ENCODE results near the gene INCA1.

The INCA1 gene

DNA sequence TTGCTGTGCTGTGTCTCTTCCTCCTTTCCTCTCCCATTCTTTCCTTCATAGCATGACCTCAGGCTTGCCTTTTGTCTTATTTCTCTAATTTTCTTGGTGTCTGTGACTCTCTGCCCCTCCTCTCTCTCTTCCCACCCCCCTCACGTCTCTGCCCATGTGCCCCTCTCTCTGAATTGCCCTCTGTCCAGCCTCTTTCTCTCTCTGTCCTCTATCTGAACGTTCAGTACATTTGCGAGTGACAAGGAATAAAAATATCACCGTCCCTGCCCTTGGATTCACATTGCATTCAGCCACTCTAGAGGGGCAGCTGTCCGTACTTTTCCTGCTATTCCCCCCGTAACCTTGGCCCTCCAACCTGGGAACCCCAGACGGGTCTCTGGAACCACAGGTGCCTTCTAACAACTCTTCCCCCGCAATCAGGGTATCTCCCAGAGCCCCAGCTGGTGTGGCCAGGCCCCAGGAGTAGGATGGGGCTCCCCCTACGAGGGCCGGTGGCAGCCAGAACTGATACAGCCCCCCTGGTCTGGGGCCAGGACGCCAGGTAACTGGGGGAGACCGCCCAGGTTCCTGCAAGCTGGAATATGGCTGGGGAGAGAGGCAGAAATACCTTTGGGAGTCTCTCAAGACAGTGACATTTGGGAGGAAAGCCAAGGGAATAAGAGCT, 2.2 kb upstream of the INCA1 start:
- CTCF ChIA-PET = interaction anchor here (0.9 to 1.4 kb wide), 2 partner anchors 14 to 19 kb away, joined by 3 read pairs; no protein-coding TSS in a partner anchor
- no peak overlapping the region for H3K27ac ChIP-seq (ENCODE audit: insufficient read depth in 1 of 2, low read depth in 1 of 2, low read length in 2 of 2, poor library complexity in 1 of 2, severe bottlenecking in 2 of 2)
- peaks cover 0 to 9% (median 0%) of the 10 kb centered on the region in 4 experiments for H3K36me3 ChIP-seq (ENCODE audit: control insufficient read depth in 4 of 4, insufficient read depth in 4 of 4, low read length in 3 of 4)
- no peak overlapping the region for H3K4me3 ChIP-seq (ENCODE audit: control insufficient read depth in 1 of 7, extremely low read depth in 1 of 7, insufficient read depth in 4 of 7, low read depth in 2 of 7, low read length in 6 of 7)
- H3K4me1 ChIP-seq (ENCODE audit: control extremely low read depth in 1 of 4, control insufficient read depth in 4 of 4, insufficient read depth in 4 of 4, low read length in 3 of 4) = peaks cover 0 to 19% (median 16%) of the 10 kb centered on the region in 4 experiments
- no peak for DNase-seq
- POLR2A ChIA-PET = no interaction called here
- H3K27me3 ChIP-seq (replicated peaks in 2 of 5; ENCODE audit: control insufficient read depth in 4 of 5, insufficient read depth in 5 of 5, low read length in 4 of 5) = peaks cover 0 to 58% (median 15%) of the 10 kb centered on the region in 5 experiments
- H3K9me3 ChIP-seq (ENCODE audit: control extremely low read depth in 1 of 5, control insufficient read depth in 4 of 5, insufficient read depth in 2 of 5, low read depth in 1 of 5, low read length in 4 of 5) = no peaks in the 10 kb centered on the region
- 86% methylated on average over 12 of the region's 12 CpGs for WGBS (ENCODE audit: insufficient coverage)

DNA sequence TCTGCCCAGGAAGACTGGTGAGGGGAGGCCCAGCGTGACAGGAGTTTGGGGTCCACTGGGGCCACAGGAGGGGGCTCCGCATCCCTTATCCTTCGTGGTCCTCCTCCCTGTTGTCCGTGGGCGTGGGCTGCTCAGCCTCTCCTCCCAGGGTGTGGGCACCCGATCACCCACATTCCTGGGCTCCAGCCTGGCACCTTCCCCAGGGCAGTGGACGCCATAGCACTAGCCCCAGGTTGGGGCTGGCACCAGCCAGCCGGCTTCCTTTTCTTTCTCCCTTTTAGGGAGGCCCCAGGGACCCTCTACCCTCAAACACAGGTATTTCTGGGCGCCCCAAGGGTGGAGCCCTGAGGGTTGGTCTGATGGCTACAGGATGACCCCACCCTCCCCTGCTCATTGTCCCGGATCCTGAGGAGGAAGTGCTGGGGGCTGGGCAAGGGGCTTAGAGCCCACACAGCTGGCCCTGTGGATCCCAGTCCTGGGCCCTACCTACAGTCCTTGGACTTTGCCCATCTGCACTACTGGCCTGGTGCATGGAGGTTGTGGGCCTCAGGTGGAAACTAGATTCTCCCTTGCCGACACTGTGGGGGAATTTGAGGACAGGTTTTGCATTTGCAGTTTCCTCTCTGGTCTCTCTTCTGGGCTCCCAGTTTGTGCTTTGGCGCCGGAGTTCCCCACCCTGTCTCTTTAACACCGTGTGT, 1.6 kb upstream of the INCA1 start:
- Histone ChIP-seq H3K27ac (ENCODE audit: insufficient read depth in 1 of 2, low read depth in 1 of 2, low read length in 2 of 2, poor library complexity in 1 of 2, severe bottlenecking in 2 of 2) (no peak overlapping the region), H3K9me3 (ENCODE audit: control extremely low read depth in 1 of 5, control insufficient read depth in 4 of 5, insufficient read depth in 2 of 5, low read depth in 1 of 5, low read length in 4 of 5) (no peaks in the 10 kb centered on the region), H3K36me3 (ENCODE audit: control insufficient read depth in 4 of 4, insufficient read depth in 4 of 4, low read length in 3 of 4) (peaks cover 0 to 4% (median 0%) of the 10 kb centered on the region in 4 experiments), H3K4me1 (ENCODE audit: control extremely low read depth in 1 of 4, control insufficient read depth in 4 of 4, insufficient read depth in 4 of 4, low read length in 3 of 4) (peaks cover 0 to 19% (median 16%) of the 10 kb centered on the region in 4 experiments), H3K4me3 (ENCODE audit: control insufficient read depth in 1 of 7, extremely low read depth in 1 of 7, insufficient read depth in 4 of 7, low read depth in 2 of 7, low read length in 6 of 7) (peak overlapping the region in 3 of 7 experiments; percentile 68 to 73 (median 71)), H3K27me3 (replicated peaks in 2 of 5; ENCODE audit: control insufficient read depth in 4 of 5, insufficient read depth in 5 of 5, low read length in 4 of 5) (peaks cover 0 to 57% (median 17%) of the 10 kb centered on the region in 5 experiments)
- POLR2A ChIA-PET = no interaction called here
- DNase-seq = no peak
- CTCF ChIA-PET = no interaction called here
- WGBS (ENCODE audit: insufficient coverage) = 64% methylated on average over 12 of the region's 14 CpGs

DNA sequence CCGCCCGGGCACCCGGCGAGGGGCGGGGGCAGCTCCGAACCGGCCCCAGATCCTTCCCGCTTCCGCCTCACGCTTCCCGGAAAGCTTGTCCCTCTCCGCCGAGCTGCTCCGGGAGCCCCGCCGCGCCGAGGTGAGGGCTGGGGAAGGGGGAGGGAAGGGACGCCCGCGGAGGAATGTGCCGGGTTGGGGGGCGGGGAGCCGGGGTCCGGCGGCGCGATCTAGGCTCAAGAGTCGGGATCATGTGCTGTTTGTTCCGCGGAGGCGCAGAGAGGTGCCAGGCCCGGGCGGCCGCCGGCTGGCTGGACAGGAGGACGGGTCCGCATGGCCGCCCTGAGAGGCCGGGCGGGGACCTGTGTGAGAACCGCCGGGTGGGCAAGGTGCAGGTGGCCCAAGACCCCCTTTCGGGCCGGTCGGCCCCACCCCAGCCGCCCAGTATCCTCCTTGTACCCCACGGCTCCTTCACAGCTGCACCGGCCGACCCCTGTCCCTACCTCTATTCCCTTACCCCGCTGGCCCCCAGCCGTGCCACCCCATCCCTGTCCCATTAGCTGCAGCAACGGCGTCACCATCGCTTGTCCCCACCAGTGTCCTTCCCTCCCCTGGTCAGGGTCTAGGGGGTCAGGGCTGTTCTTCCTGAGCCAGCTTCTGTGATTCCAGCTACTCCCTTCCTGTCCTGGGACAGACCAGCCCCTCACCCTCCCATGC, 857 bp upstream of the INCA1 start:
- Histone ChIP-seq H3K4me1 (ENCODE audit: control extremely low read depth in 1 of 4, control insufficient read depth in 4 of 4, insufficient read depth in 4 of 4, low read length in 3 of 4) (peaks cover 0 to 19% (median 16%) of the 10 kb centered on the region in 4 experiments), H3K27me3 (replicated peaks in 2 of 5; ENCODE audit: control insufficient read depth in 4 of 5, insufficient read depth in 5 of 5, low read length in 4 of 5) (peaks cover 0 to 54% (median 18%) of the 10 kb centered on the region in 5 experiments), H3K4me3 (ENCODE audit: control insufficient read depth in 1 of 7, extremely low read depth in 1 of 7, insufficient read depth in 4 of 7, low read depth in 2 of 7, low read length in 6 of 7) (peak overlapping the region; percentile 27 to 73 (median 57)), H3K27ac (ENCODE audit: insufficient read depth in 1 of 2, low read depth in 1 of 2, low read length in 2 of 2, poor library complexity in 1 of 2, severe bottlenecking in 2 of 2) (no peak overlapping the region), H3K36me3 (ENCODE audit: control insufficient read depth in 4 of 4, insufficient read depth in 4 of 4, low read length in 3 of 4) (peaks cover 0 to 4% (median 0%) of the 10 kb centered on the region in 4 experiments), H3K9me3 (ENCODE audit: control extremely low read depth in 1 of 5, control insufficient read depth in 4 of 5, insufficient read depth in 2 of 5, low read depth in 1 of 5, low read length in 4 of 5) (no peaks in the 10 kb centered on the region)
- under 1% methylated on average over 50 of the region's 55 CpGs for WGBS (ENCODE audit: insufficient coverage)
- POLR2A ChIA-PET = interaction anchor here (0.7 kb wide), 1 partner anchor 19 kb away, joined by 4 read pairs; no protein-coding TSS in a partner anchor
- CTCF ChIA-PET = interaction anchor here (0.8 to 1.6 kb wide), 2 partner anchors 10 to 21 kb away, joined by 6 read pairs; partner anchors contain the start of gene CAMTA2
- peak in 1 of 3 donors; percentile 33 for DNase-seq

DNA sequence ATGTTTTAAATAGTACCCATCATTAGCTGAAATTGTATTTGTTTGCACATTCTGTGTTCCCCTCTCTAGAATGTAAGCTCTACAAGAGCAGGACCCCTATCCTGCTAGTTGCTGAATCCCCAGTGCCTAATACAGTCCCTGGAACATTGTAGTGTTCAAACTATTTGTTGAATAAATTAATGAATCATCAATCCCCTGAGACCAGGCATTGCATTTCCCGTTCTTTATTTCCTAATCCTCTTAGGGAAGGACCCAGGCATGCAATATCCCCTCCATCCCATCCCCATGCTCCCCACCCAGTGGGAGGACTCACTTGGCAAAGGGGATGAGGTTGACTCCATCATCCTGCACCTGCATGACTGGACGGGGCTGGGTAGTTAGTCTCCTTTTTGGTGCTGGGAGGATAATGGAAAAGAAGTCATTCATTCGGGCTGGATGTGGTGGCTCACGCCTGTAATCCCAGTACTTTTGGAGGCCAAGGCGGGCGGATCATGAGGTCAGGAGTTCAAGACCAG, 3.2 kb downstream of the INCA1 start:
- no peaks in the 10 kb centered on the region for H3K9me3 ChIP-seq (ENCODE audit: control extremely low read depth in 1 of 5, control insufficient read depth in 4 of 5, insufficient read depth in 2 of 5, low read depth in 1 of 5, low read length in 4 of 5)
- WGBS (ENCODE audit: insufficient coverage) = 97% methylated on average over 4 of the region's 6 CpGs
- CTCF ChIA-PET = interaction anchor here (2.0 kb wide), 1 partner anchor 8 kb away, joined by 5 read pairs; no protein-coding TSS in a partner anchor
- POLR2A ChIA-PET = no interaction called here
- no peak for DNase-seq
- no peak overlapping the region for H3K27ac ChIP-seq (ENCODE audit: insufficient read depth in 1 of 2, low read depth in 1 of 2, low read length in 2 of 2, poor library complexity in 1 of 2, severe bottlenecking in 2 of 2)
- H3K27me3 ChIP-seq (replicated peaks in 2 of 5; ENCODE audit: control insufficient read depth in 4 of 5, insufficient read depth in 5 of 5, low read length in 4 of 5) = peaks cover 0 to 32% (median 12%) of the 10 kb centered on the region in 5 experiments
- peaks cover 0 to 20% (median 16%) of the 10 kb centered on the region in 4 experiments for H3K4me1 ChIP-seq (ENCODE audit: control extremely low read depth in 1 of 4, control insufficient read depth in 4 of 4, insufficient read depth in 4 of 4, low read length in 3 of 4)
- no peaks in the 10 kb centered on the region for H3K36me3 ChIP-seq (ENCODE audit: control insufficient read depth in 4 of 4, insufficient read depth in 4 of 4, low read length in 3 of 4)
- no peak overlapping the region for H3K4me3 ChIP-seq (ENCODE audit: control insufficient read depth in 1 of 7, extremely low read depth in 1 of 7, insufficient read depth in 4 of 7, low read depth in 2 of 7, low read length in 6 of 7)

DNA sequence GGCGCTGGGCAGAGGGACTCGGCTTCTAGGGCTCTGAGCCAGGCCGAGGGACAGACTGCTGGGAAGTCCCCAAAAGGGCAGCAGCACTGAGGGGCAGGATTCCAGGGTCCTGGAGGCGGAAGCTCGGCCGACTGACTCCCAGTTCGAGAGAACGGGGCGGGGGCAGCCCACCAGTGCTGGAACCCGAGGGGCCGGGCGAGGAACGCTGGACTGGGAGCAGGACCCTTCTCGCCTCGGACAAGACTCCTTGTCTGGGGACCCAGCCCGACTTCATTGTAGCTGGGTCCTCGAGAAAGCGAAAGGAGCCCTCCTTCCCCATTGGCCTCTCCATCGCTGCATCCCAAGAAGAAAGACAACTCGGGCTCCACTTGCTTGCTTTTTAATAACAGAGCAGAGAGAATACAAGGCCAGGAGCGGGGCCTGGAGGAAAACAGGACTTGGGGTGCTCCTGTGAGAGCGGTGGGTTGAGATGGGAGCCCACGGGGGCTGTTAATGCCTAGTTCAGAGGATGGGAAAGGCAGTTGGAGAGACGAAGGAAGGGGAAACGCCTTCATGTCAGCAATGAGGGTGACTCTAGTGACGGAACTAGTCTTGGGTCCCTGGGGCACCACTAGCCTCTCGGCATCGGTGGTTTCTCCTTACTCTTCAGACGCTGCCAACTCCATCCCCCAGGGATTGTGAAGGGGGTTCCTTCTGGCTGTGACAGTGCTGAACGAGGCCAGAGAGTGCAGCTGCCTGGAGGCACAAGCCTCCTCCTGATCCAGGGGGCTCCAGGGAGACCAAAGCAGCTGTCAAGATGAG, 9.4 kb downstream of the INCA1 start:
- H3K36me3 ChIP-seq (ENCODE audit: control insufficient read depth in 4 of 4, insufficient read depth in 4 of 4, low read length in 3 of 4) = peaks cover 0 to 6% (median 2%) of the 10 kb centered on the region in 4 experiments
- peak overlapping the region; percentile 74 to 94 (median 80) for H3K4me3 ChIP-seq (ENCODE audit: control insufficient read depth in 1 of 7, extremely low read depth in 1 of 7, insufficient read depth in 4 of 7, low read depth in 2 of 7, low read length in 6 of 7)
- WGBS (ENCODE audit: insufficient coverage) = 2% methylated on average over 23 of the region's 30 CpGs
- ChIA-PET POLR2A (interaction anchor here (1.1 to 1.4 kb wide), 2 partner anchors 9 to 86 kb away, joined by 3 to 4 read pairs; no protein-coding TSS in a partner anchor), CTCF (interaction anchor here (0.6 to 4.5 kb wide), 11 partner anchors 9 to 85 kb away, joined by 3 to 35 read pairs (median 6); partner anchors contain the start of genes CHRNE, INCA1, KIF1C and SPAG7)
- no peaks in the 10 kb centered on the region for H3K27me3 ChIP-seq (replicated peaks in 2 of 5; ENCODE audit: control insufficient read depth in 4 of 5, insufficient read depth in 5 of 5, low read length in 4 of 5)
- peaks cover 8 to 26% (median 24%) of the 10 kb centered on the region in 4 experiments for H3K4me1 ChIP-seq (ENCODE audit: control extremely low read depth in 1 of 4, control insufficient read depth in 4 of 4, insufficient read depth in 4 of 4, low read length in 3 of 4)
- peak in 2 of 3 donors; percentile 40 to 57 for DNase-seq
- peak overlapping the region; percentile 58 to 79 for H3K27ac ChIP-seq (ENCODE audit: insufficient read depth in 1 of 2, low read depth in 1 of 2, low read length in 2 of 2, poor library complexity in 1 of 2, severe bottlenecking in 2 of 2)
- H3K9me3 ChIP-seq (ENCODE audit: control extremely low read depth in 1 of 5, control insufficient read depth in 4 of 5, insufficient read depth in 2 of 5, low read depth in 1 of 5, low read length in 4 of 5) = no peaks in the 10 kb centered on the region

All from common myeloid progenitor, CD34-positive (primary cell).